ENCODE results near the gene SLC16A5.
"Not testable (repeated sequence)": the region's sequence is repeated elsewhere in the genome, so short reads cannot be mapped to it uniquely, and the experiment has no call there.

SLC16A5 gene

GRCh38 chr17:75064867-75065561 is 22.7 kb upstream of the SLC16A5 start:
- no peak for DNase-seq

- DNase-seq: no peak
These were observed 22.1 kb upstream of the SLC16A5 start for GRCh38 chr17:75065562-75066151.

GRCh38 chr17:75067856-75068255 is 19.9 kb upstream of the SLC16A5 start:
- DNase-seq: no peak

GRCh38 chr17:75068750-75069149 is 19.0 kb upstream of the SLC16A5 start:
- DNase-seq: no peak

GRCh38 chr17:75069783-75070182 is 18.0 kb upstream of the SLC16A5 start:
- DNase-seq: no peak

GRCh38 chr17:75071478-75072271 is 16.1 kb upstream of the SLC16A5 start:
- not testable (repeated sequence) for DNase-seq

- DNase-seq: not testable (repeated sequence)
These were observed 14.8 kb upstream of the SLC16A5 start for GRCh38 chr17:75072909-75073308.

- DNase-seq: no peak
These were observed 14.1 kb upstream of the SLC16A5 start for GRCh38 chr17:75073618-75074047.

- no peak for DNase-seq
These were observed 13.2 kb upstream of the SLC16A5 start for GRCh38 chr17:75074532-75074931.

GRCh38 chr17:75075597-75076336 is 12.0 kb upstream of the SLC16A5 start:
- DNase-seq: no peak

GRCh38 chr17:75077072-75077495 is 10.7 kb upstream of the SLC16A5 start:
- DNase-seq: no peak

GRCh38 chr17:75077496-75078283 is 10.1 kb upstream of the SLC16A5 start:
- DNase-seq: peak; percentile 48

- no peak for DNase-seq
These were observed 9.3 kb upstream of the SLC16A5 start for GRCh38 chr17:75078284-75079022.

GRCh38 chr17:75079023-75079373 is 8.8 kb upstream of the SLC16A5 start:
- DNase-seq: no peak

- DNase-seq: no peak
These were observed 5.9 kb upstream of the SLC16A5 start for GRCh38 chr17:75081611-75082540.

GRCh38 chr17:75082683-75083082 is 5.1 kb upstream of the SLC16A5 start:
- DNase-seq: no peak

- peak; percentile 20 for DNase-seq
These were observed 3.6 kb upstream of the SLC16A5 start for GRCh38 chr17:75084039-75084660.

- DNase-seq: no peak
These were observed 1.1 kb upstream of the SLC16A5 start for GRCh38 chr17:75086496-75087181.

- DNase-seq: no peak
These were observed 584 bp upstream of the SLC16A5 start for GRCh38 chr17:75087182-75087557.

Data from activated gamma-delta T cell treated with Interleukin-2 at 50 U/mL for 16 hours (primary cell).